Neural progenitor cell (in vitro differentiated cells): ENCODE data around the gene SHISAL1.
"Not testable (repeated sequence)": the region's sequence is repeated elsewhere in the genome, so short reads cannot be mapped to it uniquely, and the experiment has no call there.

ENCODE experiments used
- EZH2 ChIP-seq: fragments of 200-600 bp; sonication (generic); IDR thresholded peaks from 2 replicates; pipeline ENCODE4 v1.6.1; 2017; ENCODE audit warnings: antibody characterized with exemption, mild to moderate bottlenecking, moderate library complexity
- EZH2phosphoT487 ChIP-seq: fragments of 200-600 bp; sonication (generic); IDR thresholded peaks from 2 replicates; pipeline ENCODE4 v1.6.1; 2017; ENCODE audit warnings: antibody characterized with exemption
- TF ChIP-seq, protein P1 (sequence below): fragments of 200-600 bp; sonication (generic); IDR thresholded peaks from 2 replicates; pipeline ENCODE4 v1.5.1; 2017; ENCODE audit warnings: antibody characterized with exemption, mild to moderate bottlenecking

DNA sequence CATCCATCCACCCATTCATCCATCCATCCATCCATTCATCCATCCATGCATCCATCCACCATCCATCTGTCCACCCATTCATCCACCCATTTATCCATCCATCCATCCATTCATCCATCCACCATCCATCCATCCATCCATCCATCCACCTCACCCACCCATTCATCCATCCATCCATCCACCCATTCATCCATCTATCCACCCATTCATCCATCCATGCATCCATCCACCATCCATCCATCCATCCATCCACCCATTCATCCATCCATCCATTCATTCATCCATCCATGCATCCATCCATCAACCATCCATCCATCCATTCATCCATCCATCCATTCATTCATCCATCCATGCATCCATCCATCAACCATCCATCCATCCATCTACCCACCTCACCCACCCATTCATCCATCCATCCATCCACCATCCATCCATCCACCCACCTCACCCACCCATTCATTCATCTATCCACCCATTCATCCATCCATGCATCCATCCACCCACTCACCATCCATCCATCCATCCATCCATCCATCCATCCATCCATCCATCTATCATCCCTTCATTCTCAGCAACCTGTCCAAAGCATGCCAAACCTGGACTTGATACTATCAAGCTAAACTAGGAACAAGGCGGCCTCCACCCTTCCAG lies 10.5 kb upstream of the SHISAL1 start:
- TF ChIP-seq, protein P1, sequence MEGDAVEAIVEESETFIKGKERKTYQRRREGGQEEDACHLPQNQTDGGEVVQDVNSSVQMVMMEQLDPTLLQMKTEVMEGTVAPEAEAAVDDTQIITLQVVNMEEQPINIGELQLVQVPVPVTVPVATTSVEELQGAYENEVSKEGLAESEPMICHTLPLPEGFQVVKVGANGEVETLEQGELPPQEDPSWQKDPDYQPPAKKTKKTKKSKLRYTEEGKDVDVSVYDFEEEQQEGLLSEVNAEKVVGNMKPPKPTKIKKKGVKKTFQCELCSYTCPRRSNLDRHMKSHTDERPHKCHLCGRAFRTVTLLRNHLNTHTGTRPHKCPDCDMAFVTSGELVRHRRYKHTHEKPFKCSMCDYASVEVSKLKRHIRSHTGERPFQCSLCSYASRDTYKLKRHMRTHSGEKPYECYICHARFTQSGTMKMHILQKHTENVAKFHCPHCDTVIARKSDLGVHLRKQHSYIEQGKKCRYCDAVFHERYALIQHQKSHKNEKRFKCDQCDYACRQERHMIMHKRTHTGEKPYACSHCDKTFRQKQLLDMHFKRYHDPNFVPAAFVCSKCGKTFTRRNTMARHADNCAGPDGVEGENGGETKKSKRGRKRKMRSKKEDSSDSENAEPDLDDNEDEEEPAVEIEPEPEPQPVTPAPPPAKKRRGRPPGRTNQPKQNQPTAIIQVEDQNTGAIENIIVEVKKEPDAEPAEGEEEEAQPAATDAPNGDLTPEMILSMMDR = not testable (repeated sequence)
- TF ChIP-seq EZH2phosphoT487, EZH2: not testable (repeated sequence)
